ENCODE results near the gene C5orf47. TPM values are rescaled to one million over a fixed set of nuclear protein-coding genes. Genes with fewer than 3 reads are reported as not detected.
"Not testable (repeated sequence)": the region's sequence is repeated elsewhere in the genome, so short reads cannot be mapped to it uniquely, and the experiment has no call there.

The C5orf47 gene
- total RNA-seq, 1 donor: not detected

- H3K4me3 ChIP-seq (ENCODE audit: low read depth, low read length): not testable (repeated sequence)
- TF ChIP-seq CTCF (IDR thresholded peaks at IDR 0.05; ENCODE audit: insufficient read depth, low read length): peak; percentile 54
- DNase-seq (ENCODE audit: low read depth): peak; percentile 49
These were observed 31.3 kb downstream of the C5orf47 start for GRCh38 chr5:174020069-174020927.

- TF ChIP-seq CTCF (IDR thresholded peaks at IDR 0.05; ENCODE audit: insufficient read depth, low read length): no peak
- no peak overlapping the region for H3K4me3 ChIP-seq (ENCODE audit: low read depth, low read length)
- DNase-seq (ENCODE audit: low read depth): no peak
These were observed 31.9 kb downstream of the C5orf47 start for GRCh38 chr5:174020928-174021304.

- H3K4me3 ChIP-seq (ENCODE audit: low read depth, low read length): no peak overlapping the region
- no peak for DNase-seq (ENCODE audit: low read depth)
- no peak for TF ChIP-seq CTCF (IDR thresholded peaks at IDR 0.05; ENCODE audit: insufficient read depth, low read length)
These were observed 33.6 kb downstream of the C5orf47 start for GRCh38 chr5:174022384-174023095.

GRCh38 chr5:174030286-174030685 lies 41.3 kb downstream of the C5orf47 start:
- H3K4me3 ChIP-seq (ENCODE audit: low read depth, low read length): no peak overlapping the region
- TF ChIP-seq CTCF (IDR thresholded peaks at IDR 0.05; ENCODE audit: insufficient read depth, low read length): no peak
- no peak for DNase-seq (ENCODE audit: low read depth)

GRCh38 chr5:174044466-174045254 lies 55.7 kb downstream of the C5orf47 start:
- no peak for DNase-seq (ENCODE audit: low read depth)
- TF ChIP-seq CTCF (IDR thresholded peaks at IDR 0.05; ENCODE audit: insufficient read depth, low read length): no peak
- H3K4me3 ChIP-seq (ENCODE audit: low read depth, low read length): no peak overlapping the region

- no peak for TF ChIP-seq CTCF (IDR thresholded peaks at IDR 0.05; ENCODE audit: insufficient read depth, low read length)
- DNase-seq (ENCODE audit: low read depth): peak; percentile 52
- H3K4me3 ChIP-seq (ENCODE audit: low read depth, low read length): no peak within 1 kb of the TSS
These were observed 56.6 kb downstream of the C5orf47 start, which contains the start of gene NSG2 for GRCh38 chr5:174045470-174046025. TSS of gene NSG2 (plus strand) at chr5:174045706. CDS start at chr5:174046756, 1,050 bp downstream.

Data from fibroblast of the aortic adventitia (primary cell).